ENCODE results near the gene VPS13A.

VPS13A gene

DNA sequence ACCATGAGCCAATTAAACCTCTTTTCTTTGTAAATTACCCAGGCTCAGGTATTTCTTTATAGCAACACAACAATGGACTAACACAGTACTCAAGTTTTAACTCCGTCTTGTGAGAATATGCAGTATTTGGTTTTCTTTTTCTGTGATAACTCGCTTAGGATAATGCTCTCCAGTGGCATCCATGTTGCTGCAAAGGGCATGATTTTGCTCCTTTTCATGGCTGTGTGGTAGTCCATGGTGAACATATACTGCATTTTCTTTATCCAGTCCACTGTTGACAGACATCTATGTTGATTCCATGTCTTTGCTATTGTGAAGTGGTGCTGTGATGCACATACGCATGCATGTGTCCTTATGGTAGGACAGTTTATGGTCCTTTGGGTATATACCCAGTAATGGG is 10.9 kb downstream of the VPS13A start:
- H3K27ac ChIP-seq (ENCODE audit: low read depth, low read length), result no peak overlapping the region
- no peak overlapping the region for H3K9ac ChIP-seq (ENCODE audit: low read length)
- no peaks in the 10 kb centered on the region for H3K9me3 ChIP-seq (ENCODE audit: control insufficient read depth, insufficient read depth, low read depth, low read length)
- H3K4me1 ChIP-seq (ENCODE audit: control insufficient read depth, insufficient read depth, low read length), result peaks cover 9% of the 10 kb centered on the region; the same call in 1 of the 2 replicates
- H3K27me3 ChIP-seq (ENCODE audit: control insufficient read depth, insufficient read depth, low read length), result no peaks in the 10 kb centered on the region
- no peak overlapping the region for H3K4me3 ChIP-seq (ENCODE audit: low read depth, low read length)
- no peaks in the 10 kb centered on the region for H3K36me3 ChIP-seq (ENCODE audit: control insufficient read depth, insufficient read depth, low read length)

DNA sequence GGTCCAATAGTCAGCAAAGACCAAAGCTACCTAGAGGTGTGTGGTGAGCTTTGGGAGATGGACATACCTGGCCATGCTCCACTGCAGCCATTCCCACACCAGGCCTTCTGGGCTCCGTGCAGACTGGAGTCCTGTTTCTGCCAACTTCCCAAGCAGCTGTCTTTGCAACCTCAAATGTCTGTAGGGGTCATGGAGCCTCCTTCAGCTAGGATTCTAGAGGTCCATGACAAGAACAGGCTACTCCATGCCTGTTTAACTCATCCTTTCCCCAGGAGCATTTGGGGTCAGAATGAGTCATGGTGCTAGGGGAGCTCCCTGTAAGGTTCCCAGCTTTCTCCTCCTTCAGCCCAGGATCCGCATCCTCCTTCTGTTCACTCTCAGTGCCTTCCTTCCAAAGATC is 17.1 kb downstream of the VPS13A start:
- Histone ChIP-seq H3K4me3 (ENCODE audit: low read depth, low read length) (no peak overlapping the region), H3K9ac (ENCODE audit: low read length) (no peak overlapping the region), H3K27me3 (ENCODE audit: control insufficient read depth, insufficient read depth, low read length) (no peaks in the 10 kb centered on the region), H3K36me3 (ENCODE audit: control insufficient read depth, insufficient read depth, low read length) (no peaks in the 10 kb centered on the region), H3K4me1 (ENCODE audit: control insufficient read depth, insufficient read depth, low read length) (peaks cover 9% of the 10 kb centered on the region; the same call in 1 of the 2 replicates), H3K9me3 (ENCODE audit: control insufficient read depth, insufficient read depth, low read depth, low read length) (no peaks in the 10 kb centered on the region), H3K27ac (ENCODE audit: low read depth, low read length) (no peak overlapping the region)

GRCh38 chr9:77210116-77210515 is 32.8 kb downstream of the VPS13A start:
- Histone ChIP-seq H3K9me3 (ENCODE audit: control insufficient read depth, insufficient read depth, low read depth, low read length) (no peaks in the 10 kb centered on the region), H3K36me3 (ENCODE audit: control insufficient read depth, insufficient read depth, low read length) (peaks cover 30% of the 10 kb centered on the region), H3K27ac (ENCODE audit: low read depth, low read length) (no peak overlapping the region), H3K4me1 (ENCODE audit: control insufficient read depth, insufficient read depth, low read length) (0 out of 2 replicates have a peak, but pooled peaks cover 4% of the 10 kb centered on the region), H3K4me3 (ENCODE audit: low read depth, low read length) (no peak overlapping the region), H3K9ac (ENCODE audit: low read length) (no peak overlapping the region), H3K27me3 (ENCODE audit: control insufficient read depth, insufficient read depth, low read length) (no peaks in the 10 kb centered on the region)

GRCh38 chr9:77211561-77211960 is 34.2 kb downstream of the VPS13A start:
- Histone ChIP-seq H3K4me1 (ENCODE audit: control insufficient read depth, insufficient read depth, low read length) (0 out of 2 replicates have a peak, but pooled peaks cover 4% of the 10 kb centered on the region), H3K36me3 (ENCODE audit: control insufficient read depth, insufficient read depth, low read length) (peaks cover 27% of the 10 kb centered on the region), H3K9me3 (ENCODE audit: control insufficient read depth, insufficient read depth, low read depth, low read length) (no peaks in the 10 kb centered on the region), H3K9ac (ENCODE audit: low read length) (no peak overlapping the region), H3K27ac (ENCODE audit: low read depth, low read length) (no peak overlapping the region), H3K27me3 (ENCODE audit: control insufficient read depth, insufficient read depth, low read length) (no peaks in the 10 kb centered on the region), H3K4me3 (ENCODE audit: low read depth, low read length) (no peak overlapping the region)

- H3K27ac ChIP-seq (ENCODE audit: low read depth, low read length), result no peak overlapping the region
- no peak overlapping the region for H3K9ac ChIP-seq (ENCODE audit: low read length)
- no peaks in the 10 kb centered on the region for H3K9me3 ChIP-seq (ENCODE audit: control insufficient read depth, insufficient read depth, low read depth, low read length)
- H3K36me3 ChIP-seq (ENCODE audit: control insufficient read depth, insufficient read depth, low read length), result peaks cover 26% of the 10 kb centered on the region
- no peaks in the 10 kb centered on the region for H3K4me1 ChIP-seq (ENCODE audit: control insufficient read depth, insufficient read depth, low read length)
- no peaks in the 10 kb centered on the region for H3K27me3 ChIP-seq (ENCODE audit: control insufficient read depth, insufficient read depth, low read length)
- no peak overlapping the region for H3K4me3 ChIP-seq (ENCODE audit: low read depth, low read length)
Observed at GRCh38 chr9:77212801-77213200, 35.5 kb downstream of the VPS13A start.

DNA sequence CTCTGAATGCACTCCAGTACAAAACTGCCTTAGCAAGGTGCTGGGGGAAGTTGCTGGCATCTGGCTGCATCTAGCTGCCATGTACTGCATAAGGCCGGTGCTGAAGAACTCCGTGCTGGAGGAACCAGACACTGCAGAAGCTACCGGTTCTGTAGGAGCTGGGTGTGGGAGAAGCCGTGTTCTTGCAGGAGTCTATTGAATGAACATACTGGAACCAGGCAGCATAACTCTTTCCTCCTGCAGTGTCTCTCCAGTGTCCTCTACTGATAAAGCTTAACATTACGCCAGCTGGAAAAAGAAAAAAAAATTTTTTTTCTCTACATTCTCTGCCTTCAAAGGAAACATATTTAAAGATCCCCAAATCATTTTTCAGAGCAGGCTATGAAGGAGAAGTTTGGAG is 38.5 kb downstream of the VPS13A start:
- Histone ChIP-seq H3K27ac (ENCODE audit: low read depth, low read length) (no peak overlapping the region), H3K4me1 (ENCODE audit: control insufficient read depth, insufficient read depth, low read length) (no peaks in the 10 kb centered on the region), H3K4me3 (ENCODE audit: low read depth, low read length) (no peak overlapping the region), H3K9me3 (ENCODE audit: control insufficient read depth, insufficient read depth, low read depth, low read length) (no peaks in the 10 kb centered on the region), H3K36me3 (ENCODE audit: control insufficient read depth, insufficient read depth, low read length) (peaks cover 29% of the 10 kb centered on the region), H3K9ac (ENCODE audit: low read length) (no peak overlapping the region), H3K27me3 (ENCODE audit: control insufficient read depth, insufficient read depth, low read length) (no peaks in the 10 kb centered on the region)

- Histone ChIP-seq H3K36me3 (ENCODE audit: control insufficient read depth, insufficient read depth, low read length) (peaks cover 34% of the 10 kb centered on the region), H3K4me3 (ENCODE audit: low read depth, low read length) (no peak overlapping the region), H3K9me3 (ENCODE audit: control insufficient read depth, insufficient read depth, low read depth, low read length) (no peaks in the 10 kb centered on the region), H3K4me1 (ENCODE audit: control insufficient read depth, insufficient read depth, low read length) (no peaks in the 10 kb centered on the region), H3K27me3 (ENCODE audit: control insufficient read depth, insufficient read depth, low read length) (no peaks in the 10 kb centered on the region), H3K27ac (ENCODE audit: low read depth, low read length) (no peak overlapping the region), H3K9ac (ENCODE audit: low read length) (no peak overlapping the region)
Observed at GRCh38 chr9:77218612-77219011, 41.3 kb downstream of the VPS13A start.

DNA sequence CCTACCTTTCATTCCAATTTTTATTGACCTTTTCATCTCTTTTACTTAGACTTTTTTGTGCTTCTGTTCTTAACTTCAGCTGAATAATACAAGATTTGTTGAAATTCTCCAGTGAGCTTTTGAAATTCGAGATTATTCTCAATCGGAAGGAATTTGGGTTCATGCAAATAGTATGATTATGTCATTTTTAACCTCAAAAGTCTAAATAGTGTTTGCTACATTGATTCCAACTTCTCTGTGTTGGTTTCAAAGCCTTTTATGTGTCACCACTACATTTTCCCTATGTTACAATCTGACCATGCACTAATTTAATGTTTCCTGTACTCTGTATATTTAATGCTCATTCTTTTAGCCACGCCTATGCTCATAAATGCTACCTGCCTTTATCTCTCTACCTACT is 44.1 kb downstream of the VPS13A start:
- Histone ChIP-seq H3K36me3 (ENCODE audit: control insufficient read depth, insufficient read depth, low read length) (peaks cover 42% of the 10 kb centered on the region), H3K4me1 (ENCODE audit: control insufficient read depth, insufficient read depth, low read length) (peaks cover 9% of the 10 kb centered on the region), H3K4me3 (ENCODE audit: low read depth, low read length) (no peak overlapping the region), H3K27ac (ENCODE audit: low read depth, low read length) (no peak overlapping the region), H3K27me3 (ENCODE audit: control insufficient read depth, insufficient read depth, low read length) (no peaks in the 10 kb centered on the region), H3K9ac (ENCODE audit: low read length) (no peak overlapping the region), H3K9me3 (ENCODE audit: control insufficient read depth, insufficient read depth, low read depth, low read length) (no peaks in the 10 kb centered on the region)

DNA sequence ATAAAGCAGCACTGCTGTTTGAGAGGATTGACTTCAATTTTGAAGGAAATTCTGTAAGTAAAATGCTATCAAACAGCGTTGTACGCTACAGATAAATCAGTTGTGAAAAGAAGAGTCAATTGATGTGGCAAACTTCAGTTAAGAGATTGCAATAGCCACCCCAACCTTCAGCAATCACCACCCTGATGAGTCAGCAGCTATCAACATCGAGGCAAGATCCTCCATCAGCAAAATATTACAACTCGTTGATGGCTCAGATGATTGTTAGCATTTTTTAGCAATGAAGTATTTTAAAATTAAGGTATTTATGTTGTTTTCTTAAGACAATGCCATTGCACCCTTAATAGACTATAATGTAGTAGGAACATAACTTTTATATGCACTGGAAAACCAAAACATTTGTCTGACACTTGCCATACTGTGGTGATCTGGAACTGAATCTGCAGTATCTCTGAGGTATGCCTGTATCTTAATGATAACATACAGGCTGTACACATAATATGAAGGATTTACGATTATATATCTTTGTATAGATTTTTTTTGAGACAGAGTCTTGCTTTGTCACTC is 47.5 kb downstream of the VPS13A start:
- no peaks in the 10 kb centered on the region for H3K27me3 ChIP-seq (ENCODE audit: control insufficient read depth, insufficient read depth, low read length)
- peaks cover 73% of the 10 kb centered on the region for H3K36me3 ChIP-seq (ENCODE audit: control insufficient read depth, insufficient read depth, low read length)
- H3K9ac ChIP-seq (ENCODE audit: low read length), result no peak overlapping the region
- no peak overlapping the region for H3K27ac ChIP-seq (ENCODE audit: low read depth, low read length)
- peaks cover 9% of the 10 kb centered on the region for H3K4me1 ChIP-seq (ENCODE audit: control insufficient read depth, insufficient read depth, low read length)
- H3K9me3 ChIP-seq (ENCODE audit: control insufficient read depth, insufficient read depth, low read depth, low read length), result no peaks in the 10 kb centered on the region
- H3K4me3 ChIP-seq (ENCODE audit: low read depth, low read length), result no peak overlapping the region

DNA sequence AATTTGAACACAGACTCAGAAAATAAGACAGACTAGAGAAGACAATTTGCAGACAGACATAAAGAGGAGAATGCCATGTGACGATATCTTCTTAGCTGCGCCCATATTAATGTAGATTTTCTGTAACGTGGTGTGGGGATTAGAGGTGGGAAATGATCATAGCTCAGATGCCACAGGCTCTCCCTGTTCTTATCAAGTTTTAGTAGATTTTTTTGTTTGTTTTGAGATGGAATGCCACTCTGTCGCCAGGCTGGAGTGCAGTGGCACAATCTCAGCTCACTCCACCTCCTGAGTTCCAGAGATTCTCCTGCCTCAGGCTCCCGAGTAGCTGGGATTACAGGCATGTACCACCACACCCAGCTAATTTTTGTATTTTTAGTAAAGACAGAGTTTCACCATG is 59.4 kb downstream of the VPS13A start:
- no peak overlapping the region for H3K9ac ChIP-seq (ENCODE audit: low read length)
- no peak overlapping the region for H3K27ac ChIP-seq (ENCODE audit: low read depth, low read length)
- H3K4me3 ChIP-seq (ENCODE audit: low read depth, low read length), result no peak overlapping the region
- peaks cover 8% of the 10 kb centered on the region; the same call in 1 of the 2 replicates for H3K36me3 ChIP-seq (ENCODE audit: control insufficient read depth, insufficient read depth, low read length)
- H3K4me1 ChIP-seq (ENCODE audit: control insufficient read depth, insufficient read depth, low read length), result no peaks in the 10 kb centered on the region
- no peaks in the 10 kb centered on the region for H3K9me3 ChIP-seq (ENCODE audit: control insufficient read depth, insufficient read depth, low read depth, low read length)
- H3K27me3 ChIP-seq (ENCODE audit: control insufficient read depth, insufficient read depth, low read length), result no peaks in the 10 kb centered on the region

GRCh38 chr9:77237896-77238295 is 60.6 kb downstream of the VPS13A start:
- Histone ChIP-seq H3K4me1 (ENCODE audit: control insufficient read depth, insufficient read depth, low read length) (no peaks in the 10 kb centered on the region), H3K4me3 (ENCODE audit: low read depth, low read length) (no peak overlapping the region), H3K36me3 (ENCODE audit: control insufficient read depth, insufficient read depth, low read length) (peaks cover 3% of the 10 kb centered on the region; the same call in 1 of the 2 replicates), H3K9ac (ENCODE audit: low read length) (no peak overlapping the region), H3K27me3 (ENCODE audit: control insufficient read depth, insufficient read depth, low read length) (no peaks in the 10 kb centered on the region), H3K27ac (ENCODE audit: low read depth, low read length) (no peak overlapping the region), H3K9me3 (ENCODE audit: control insufficient read depth, insufficient read depth, low read depth, low read length) (no peaks in the 10 kb centered on the region)

Measured in HUES6 (cell line).